Endodermal cell (in vitro differentiated cells): Measurements from ENCODE around the gene OR4D2. TPM values are rescaled to one million over a fixed set of nuclear protein-coding genes. Genes with fewer than 3 reads are reported as not detected.
A peak's percentile ranks its signal among the peaks of the same experiment; 100 is the strongest.

Experiments
- DNase-seq: peaks from one replicate; pipeline ENCODE4 v3.0.0-alpha.2; 2017
- H3K27ac ChIP-seq: 2 replicates; pipeline ENCODE4 v1.5.1; 2013; ENCODE audit warnings: mild to moderate bottlenecking, low read depth, low read length, moderate library complexity
- H3K27me3 ChIP-seq: 2 replicates; pipeline ENCODE4 v1.6.1; 2013; ENCODE audit warnings: mild to moderate bottlenecking, low read length, moderate library complexity; ENCODE audit not compliant: insufficient read depth, control insufficient read depth, poor library complexity, severe bottlenecking
- H3K36me3 ChIP-seq: 2 replicates; pipeline ENCODE4 v1.7.0; 2013; ENCODE audit warnings: mild to moderate bottlenecking, low read length, moderate library complexity; ENCODE audit not compliant: control insufficient read depth, insufficient read depth
- H3K4me1 ChIP-seq: one replicate; pipeline ENCODE4 v1.7.0; 2013; ENCODE audit warnings: low read length; ENCODE audit not compliant: control insufficient read depth, insufficient read depth
- H3K4me3 ChIP-seq: 2 replicates; pipeline ENCODE4 v1.5.1; 2013; ENCODE audit warnings: mild to moderate bottlenecking, low read length, moderate library complexity
- H3K9ac ChIP-seq: 2 replicates; pipeline ENCODE4 v1.6.1; 2013; ENCODE audit warnings: mild to moderate bottlenecking, low read length, moderate library complexity; ENCODE audit not compliant: poor library complexity, severe bottlenecking; ENCODE audit errors: extremely low read depth
- H3K9me3 ChIP-seq: 2 replicates; pipeline ENCODE4 v1.6.1; 2013; ENCODE audit warnings: mild to moderate bottlenecking, low read length, moderate library complexity; ENCODE audit not compliant: control insufficient read depth
- H3K27ac Mint-ChIP-seq: 2 replicates; pipeline ENCODE4 v1.8.0; 2020; ENCODE audit warnings: mixed read lengths
- H3K27me3 Mint-ChIP-seq: 2 replicates; pipeline ENCODE4 v1.8.0; 2021; ENCODE audit warnings: mild to moderate bottlenecking, mixed read lengths; ENCODE audit not compliant: insufficient read depth
- H3K36me3 Mint-ChIP-seq: 2 replicates; pipeline ENCODE4 v1.8.0; 2020; ENCODE audit warnings: low read depth, mixed read lengths
- H3K4me1 Mint-ChIP-seq: 2 replicates; pipeline ENCODE4 v1.8.0; 2020; ENCODE audit warnings: mixed read lengths
- H3K4me3 Mint-ChIP-seq: 2 replicates; pipeline ENCODE4 v1.8.0; 2020; ENCODE audit warnings: mild to moderate bottlenecking, moderate library complexity, mixed read lengths
- H3K9me3 Mint-ChIP-seq: 2 replicates; pipeline ENCODE4 v1.8.0; 2020; ENCODE audit warnings: mild to moderate bottlenecking, mixed read lengths
- WGBS, 2 experiments: methylation state at CpG; one replicate each; pipeline versions ENCODE4 v1.1.5 to v1.1.7; 2013; ENCODE audit warnings: missing lambda C conversion rate in 2 of 2, mixed read lengths in 1 of 2; ENCODE audit not compliant: insufficient coverage in 1 of 2, insufficient read length in 1 of 2; 5-methylcytosine and 5-hydroxymethylcytosine counted together
- total RNA-seq, 2 donors: library from RNA; stranded (reverse); fragmentation: NEBNext Ultra II Directional in 1 of 2; extraction: Animal tissue kit (Norgen Biotek cat#: 25700) in 1 of 2; gene quantifications; 2 replicates in 1 of 2; 3 replicates in 1 of 2; pipeline ENCODE4 v1.2.1, GENCODE V29; 2021
- TF ChIP-seq, protein P1 (sequence below): fragments of 200-600 bp; sonication (generic); conservative IDR thresholded peaks from 2 replicates; pipeline ENCODE4 v1.5.0; 2021; ENCODE audit warnings: antibody characterized with exemption, mild to moderate bottlenecking

Gene OR4D2
- total RNA-seq, 2 donors from 2014 or later = not detected

DNA sequence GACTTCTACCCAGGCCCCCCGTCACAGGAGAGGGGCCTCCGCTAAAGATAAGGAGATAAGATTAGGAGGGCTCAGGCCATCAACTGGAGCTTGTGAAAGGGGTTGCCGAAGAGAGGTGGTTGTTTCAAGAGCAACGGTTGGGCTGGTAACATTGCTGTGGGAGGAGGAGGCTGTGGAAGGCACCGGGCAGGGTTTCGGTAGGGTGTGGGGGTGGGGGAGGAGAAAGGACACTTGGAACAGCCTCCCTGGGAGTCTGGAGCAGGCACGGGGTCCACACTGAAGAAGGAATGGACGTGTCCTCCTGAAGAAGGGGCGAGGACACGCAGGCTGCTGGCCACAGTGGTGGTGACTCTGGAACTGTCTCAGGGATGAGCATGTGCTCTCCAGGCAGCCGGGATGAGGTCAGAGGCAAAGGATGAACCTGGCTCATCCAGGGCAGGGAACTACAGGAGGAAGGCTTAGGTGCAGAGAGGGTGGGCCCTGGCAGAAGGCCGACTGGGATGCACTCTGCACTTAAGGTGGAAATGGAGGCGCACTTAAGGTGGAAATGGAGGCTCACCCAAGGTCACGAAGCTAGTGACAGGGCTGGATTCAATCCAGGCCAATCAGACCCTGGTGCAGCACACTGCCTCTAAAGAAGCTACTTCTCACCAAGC, 24.6 kb downstream of the OR4D2 start:
- H3K36me3 Mint-ChIP-seq = no peaks in the 10 kb centered on the region
- Histone ChIP-seq H3K27me3 (peaks cover 4% of the 10 kb centered on the region), H3K27ac (no peak overlapping the region), H3K4me3 (no peak overlapping the region), H3K9ac (no peak overlapping the region), H3K9me3 (no peaks in the 10 kb centered on the region), H3K36me3 (no peaks in the 10 kb centered on the region), H3K4me1 (no peaks in the 10 kb centered on the region)
- 73 to 78% methylated on average over 11 to 14 of the region's 14 CpGs for WGBS, 2 experiments
- TF ChIP-seq, protein P1, sequence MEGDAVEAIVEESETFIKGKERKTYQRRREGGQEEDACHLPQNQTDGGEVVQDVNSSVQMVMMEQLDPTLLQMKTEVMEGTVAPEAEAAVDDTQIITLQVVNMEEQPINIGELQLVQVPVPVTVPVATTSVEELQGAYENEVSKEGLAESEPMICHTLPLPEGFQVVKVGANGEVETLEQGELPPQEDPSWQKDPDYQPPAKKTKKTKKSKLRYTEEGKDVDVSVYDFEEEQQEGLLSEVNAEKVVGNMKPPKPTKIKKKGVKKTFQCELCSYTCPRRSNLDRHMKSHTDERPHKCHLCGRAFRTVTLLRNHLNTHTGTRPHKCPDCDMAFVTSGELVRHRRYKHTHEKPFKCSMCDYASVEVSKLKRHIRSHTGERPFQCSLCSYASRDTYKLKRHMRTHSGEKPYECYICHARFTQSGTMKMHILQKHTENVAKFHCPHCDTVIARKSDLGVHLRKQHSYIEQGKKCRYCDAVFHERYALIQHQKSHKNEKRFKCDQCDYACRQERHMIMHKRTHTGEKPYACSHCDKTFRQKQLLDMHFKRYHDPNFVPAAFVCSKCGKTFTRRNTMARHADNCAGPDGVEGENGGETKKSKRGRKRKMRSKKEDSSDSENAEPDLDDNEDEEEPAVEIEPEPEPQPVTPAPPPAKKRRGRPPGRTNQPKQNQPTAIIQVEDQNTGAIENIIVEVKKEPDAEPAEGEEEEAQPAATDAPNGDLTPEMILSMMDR = no peak
- H3K4me1 Mint-ChIP-seq = peaks cover 7% of the 10 kb centered on the region
- no peak overlapping the region for H3K27ac Mint-ChIP-seq
- peak overlapping the region; percentile 16 for H3K4me3 Mint-ChIP-seq
- DNase-seq = no peak
- H3K9me3 Mint-ChIP-seq = no peaks in the 10 kb centered on the region
- H3K27me3 Mint-ChIP-seq = peaks cover 14% of the 10 kb centered on the region

DNA sequence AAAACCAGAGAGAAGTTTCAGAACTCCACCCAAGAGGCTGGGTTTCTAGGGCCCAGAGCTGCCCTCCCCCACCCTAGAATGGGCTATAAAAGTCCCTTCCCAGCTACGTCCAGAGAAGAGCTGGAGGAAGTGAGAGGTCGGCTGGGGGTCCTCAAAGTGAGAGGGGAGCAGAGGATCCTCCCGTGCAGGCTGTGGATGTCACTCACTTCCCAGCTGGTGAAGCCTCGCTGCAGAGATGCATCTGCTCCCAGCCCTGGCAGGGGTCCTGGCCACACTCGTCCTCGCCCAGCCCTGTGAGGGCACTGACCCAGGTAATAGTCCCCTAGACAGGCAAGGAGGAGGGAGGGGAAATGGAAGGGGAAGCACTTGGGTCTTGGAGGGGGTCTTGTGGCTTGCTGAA, 25.8 kb downstream of the OR4D2 start, which contains the start of gene EPX:
Gene EPX, plus strand, starts transcription at position 115 of the 400 bp plus-strand sequence. Its CDS starts 121 bp downstream, at position 236.
- Histone ChIP-seq H3K4me1 (no peaks in the 10 kb centered on the region), H3K4me3 (no peak within 1 kb of the TSS), H3K27ac (no peak within 1 kb of the TSS), H3K36me3 (no peaks in the 10 kb centered on the region), H3K27me3 (peaks cover 4% of the 10 kb centered on the region), H3K9ac (no peak within 1 kb of the TSS), H3K9me3 (no peaks in the 10 kb centered on the region)
- Mint-ChIP-seq H3K4me3 (no peak within 1 kb of the TSS), H3K4me1 (peaks cover 7% of the 10 kb centered on the region), H3K9me3 (no peaks in the 10 kb centered on the region), H3K27me3 (peaks cover 26% of the 10 kb centered on the region), H3K36me3 (no peaks in the 10 kb centered on the region), H3K27ac (no peak within 1 kb of the TSS)
- 73 to 92% methylated on average over 3 to 6 of the region's 6 CpGs for WGBS, 2 experiments
- DNase-seq = no peak
- TF ChIP-seq, protein P1 = no peak

DNA sequence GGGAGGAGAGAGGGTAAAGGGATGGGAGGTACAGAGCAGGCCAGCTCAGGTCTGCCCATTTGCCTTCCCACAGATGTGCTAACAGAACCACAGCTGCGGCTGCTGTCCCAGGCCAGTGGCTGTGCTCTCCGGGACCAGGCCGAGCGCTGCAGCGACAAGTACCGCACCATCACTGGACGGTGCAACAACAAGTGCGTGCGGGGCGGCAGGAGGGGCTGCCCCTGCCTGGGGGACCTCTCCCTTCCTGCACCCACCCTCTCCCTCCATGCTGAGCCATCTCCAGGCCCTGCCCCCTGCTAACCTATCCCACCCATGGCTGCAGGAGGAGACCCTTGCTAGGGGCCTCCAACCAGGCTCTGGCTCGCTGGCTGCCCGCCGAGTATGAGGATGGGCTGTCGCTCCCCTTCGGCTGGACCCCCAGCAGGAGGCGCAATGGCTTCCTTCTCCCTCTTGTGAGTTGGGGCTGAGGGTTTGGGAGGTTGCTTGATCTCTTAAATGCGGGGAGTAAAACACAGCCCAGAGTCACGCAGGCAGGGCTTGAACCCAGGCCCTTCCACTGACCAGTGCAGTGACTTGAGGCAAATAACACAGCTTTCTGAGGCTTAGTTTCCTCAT, 27.0 kb downstream of the OR4D2 start:
- WGBS, 2 experiments = 84 to 92% methylated on average over 5 to 18 of the region's 18 CpGs
- no peak overlapping the region for H3K4me3 Mint-ChIP-seq
- H3K36me3 Mint-ChIP-seq = no peaks in the 10 kb centered on the region
- Histone ChIP-seq H3K27me3 (peaks cover 8% of the 10 kb centered on the region), H3K4me3 (no peak overlapping the region), H3K9ac (no peak overlapping the region), H3K27ac (no peak overlapping the region), H3K4me1 (no peaks in the 10 kb centered on the region), H3K36me3 (no peaks in the 10 kb centered on the region), H3K9me3 (no peaks in the 10 kb centered on the region)
- TF ChIP-seq, protein P1 = peak; percentile 57
- peaks cover 7% of the 10 kb centered on the region for H3K4me1 Mint-ChIP-seq
- peaks cover 34% of the 10 kb centered on the region for H3K27me3 Mint-ChIP-seq
- H3K9me3 Mint-ChIP-seq = no peaks in the 10 kb centered on the region
- no peak overlapping the region for H3K27ac Mint-ChIP-seq
- DNase-seq = peak; percentile 83
